HG03039 (cell line): Measurements from ENCODE around the gene USP17L5.
"Not testable (repeated sequence)": the region's sequence is repeated elsewhere in the genome, so short reads cannot be mapped to it uniquely, and the experiment has no call there.

Source experiments
- ATAC-seq: cut with Tn5 transposase; IDR thresholded peaks from one replicate; pipeline ENCODE4 v1.9.1; 2021; ENCODE audit warnings: mild to moderate bottlenecking, moderate library complexity; ENCODE audit not compliant: unreplicated experiment

The USP17L5 gene

GRCh38 chr4:9339103-9339502, at the start of gene USP17L5:
USP17L5 (plus strand) TSS chr4:9339403; CDS start chr4:9339403, 0 bp downstream.
- ATAC-seq: not testable (repeated sequence)

- ATAC-seq: not testable (repeated sequence)
Observed at GRCh38 chr4:9324191-9324590, 15.0 kb upstream of the USP17L5 start.

- ATAC-seq: not testable (repeated sequence)
Observed at GRCh38 chr4:9324865-9325264, 14.3 kb upstream of the USP17L5 start, which contains the start of gene USP17L24. USP17L24 (plus strand) TSS chr4:9325165; CDS start chr4:9325165, 0 bp downstream.

GRCh38 chr4:9329611-9330010, 9.6 kb upstream of the USP17L5 start, which contains the start of gene USP17L25:
USP17L25 (plus strand) TSS chr4:9329911; CDS start chr4:9329911, 0 bp downstream.
- ATAC-seq: not testable (repeated sequence)

- not testable (repeated sequence) for ATAC-seq
Observed at GRCh38 chr4:9334358-9334757, 4.8 kb upstream of the USP17L5 start, which contains the start of gene USP17L26. USP17L26 (plus strand) TSS chr4:9334658; CDS start chr4:9334658, 0 bp downstream.

- ATAC-seq: not testable (repeated sequence)
Observed at GRCh38 chr4:9343848-9344247, 4.6 kb downstream of the USP17L5 start, which contains the start of gene USP17L27. USP17L27 (plus strand) TSS chr4:9344148; CDS start chr4:9344148, 0 bp downstream.

- ATAC-seq: not testable (repeated sequence)
Observed at GRCh38 chr4:9348593-9348992, 9.4 kb downstream of the USP17L5 start, which contains the start of gene USP17L28. USP17L28 (plus strand) TSS chr4:9348893; CDS start chr4:9348893, 0 bp downstream.

GRCh38 chr4:9350866-9351265, 11.7 kb downstream of the USP17L5 start:
- ATAC-seq: not testable (repeated sequence)

- ATAC-seq: not testable (repeated sequence)
Observed at GRCh38 chr4:9353338-9353737, 14.1 kb downstream of the USP17L5 start, which contains the start of gene USP17L29. USP17L29 (plus strand) TSS chr4:9353638; CDS start chr4:9353638, 0 bp downstream.

GRCh38 chr4:9362829-9363228, 23.6 kb downstream of the USP17L5 start, which contains the start of gene USP17L30:
USP17L30 (plus strand) TSS chr4:9363129; CDS start chr4:9363129, 0 bp downstream.
- ATAC-seq: not testable (repeated sequence)

- ATAC-seq: not testable (repeated sequence)
Observed at GRCh38 chr4:9379881-9380280, 40.7 kb downstream of the USP17L5 start.

- ATAC-seq: not testable (repeated sequence)
Observed at GRCh38 chr4:9381012-9381534, 41.9 kb downstream of the USP17L5 start.

GRCh38 chr4:9384126-9384525, 44.9 kb downstream of the USP17L5 start:
- ATAC-seq: no peak

GRCh38 chr4:9389001-9389400, 49.8 kb downstream of the USP17L5 start:
- ATAC-seq: not testable (repeated sequence)
